AG04449 (cell line): ENCODE measurements around the gene SOX18.

Source experiments
- CTCF ChIA-PET: fragments of 350-600 bp; formaldehyde crosslinking; extraction: SDS; loops from one replicate; lab custom pipeline; 2021; ENCODE audit warnings: antibody characterized with exemption; lab: Yijun Ruan, JAX
- POLR2A ChIA-PET: fragments of 400-600, 350-600 bp; formaldehyde crosslinking; extraction: SDS; loops from one replicate; lab custom pipeline; 2020; ENCODE audit warnings: antibody characterized with exemption, inconsistent platforms; lab: Yijun Ruan, JAX
- DNase-seq: peaks from one replicate; pipeline ENCODE4 v3.0.0-alpha.2; 2010; ENCODE audit warnings: low read depth, low spot score
- H3K4me3 ChIP-seq: 2 replicates; pipeline ENCODE4 v1.5.1; 2011; ENCODE audit warnings: low read depth, mild to moderate bottlenecking, control low read depth, low read length
- TF ChIP-seq, protein P1 (sequence below): IDR thresholded peaks from one replicate; pipeline ENCODE4 v1.5.1; 2011; ENCODE audit warnings: mild to moderate bottlenecking, moderate library complexity, low read length, control low read depth, inconsistent platforms; ENCODE audit not compliant: insufficient read depth; ENCODE audit errors: missing control alignments

SOX18 gene

DNA sequence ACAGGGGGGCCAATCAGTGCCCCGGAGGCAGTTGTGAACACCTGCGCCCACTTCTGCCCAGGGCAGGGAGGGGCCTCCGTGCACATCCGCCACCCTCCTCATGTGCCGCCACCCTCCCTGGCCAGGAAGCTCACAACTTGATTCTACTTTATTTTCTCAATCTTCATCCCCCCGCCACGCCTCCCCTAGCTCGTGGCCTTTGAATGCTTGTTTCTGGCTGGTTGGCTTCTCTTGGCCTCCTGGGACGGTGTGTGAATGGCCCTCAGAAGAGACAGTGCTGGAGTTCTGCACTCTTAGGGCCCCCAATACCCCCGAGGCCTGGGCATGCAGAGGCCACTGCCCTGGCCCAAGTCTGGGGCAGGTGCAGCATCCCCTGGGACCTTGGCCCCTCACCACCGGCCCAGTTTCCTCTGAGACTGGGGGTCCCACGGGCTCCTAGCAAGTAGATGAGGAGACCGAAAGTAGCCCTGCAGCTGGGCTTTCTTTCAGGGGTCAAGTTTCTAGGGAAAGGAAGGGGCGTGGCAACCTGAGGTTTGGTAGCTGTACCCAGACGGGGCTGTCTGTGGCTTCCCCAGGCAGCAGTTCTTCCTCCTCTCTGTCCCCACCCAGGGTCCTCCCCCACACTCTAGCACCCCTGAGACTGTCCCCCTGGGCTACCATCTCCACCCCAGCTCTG, 28.6 kb upstream of the SOX18 start:
- DNase-seq: no peak
- ChIA-PET POLR2A (interaction anchor here (1.0 to 2.3 kb wide), 2 partner anchors 9 to 15 kb away, joined by 3 to 7 read pairs; partner anchors contain the start of gene TCEA2), CTCF (interaction anchor here (0.9 to 8.7 kb wide), 3 partner anchors 8 to 540 kb away, joined by 3 to 51 read pairs (median 3); no protein-coding TSS in a partner anchor)
- TF ChIP-seq, protein P1, sequence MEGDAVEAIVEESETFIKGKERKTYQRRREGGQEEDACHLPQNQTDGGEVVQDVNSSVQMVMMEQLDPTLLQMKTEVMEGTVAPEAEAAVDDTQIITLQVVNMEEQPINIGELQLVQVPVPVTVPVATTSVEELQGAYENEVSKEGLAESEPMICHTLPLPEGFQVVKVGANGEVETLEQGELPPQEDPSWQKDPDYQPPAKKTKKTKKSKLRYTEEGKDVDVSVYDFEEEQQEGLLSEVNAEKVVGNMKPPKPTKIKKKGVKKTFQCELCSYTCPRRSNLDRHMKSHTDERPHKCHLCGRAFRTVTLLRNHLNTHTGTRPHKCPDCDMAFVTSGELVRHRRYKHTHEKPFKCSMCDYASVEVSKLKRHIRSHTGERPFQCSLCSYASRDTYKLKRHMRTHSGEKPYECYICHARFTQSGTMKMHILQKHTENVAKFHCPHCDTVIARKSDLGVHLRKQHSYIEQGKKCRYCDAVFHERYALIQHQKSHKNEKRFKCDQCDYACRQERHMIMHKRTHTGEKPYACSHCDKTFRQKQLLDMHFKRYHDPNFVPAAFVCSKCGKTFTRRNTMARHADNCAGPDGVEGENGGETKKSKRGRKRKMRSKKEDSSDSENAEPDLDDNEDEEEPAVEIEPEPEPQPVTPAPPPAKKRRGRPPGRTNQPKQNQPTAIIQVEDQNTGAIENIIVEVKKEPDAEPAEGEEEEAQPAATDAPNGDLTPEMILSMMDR: no peak
- H3K4me3 ChIP-seq: peak overlapping the region; percentile 67

DNA sequence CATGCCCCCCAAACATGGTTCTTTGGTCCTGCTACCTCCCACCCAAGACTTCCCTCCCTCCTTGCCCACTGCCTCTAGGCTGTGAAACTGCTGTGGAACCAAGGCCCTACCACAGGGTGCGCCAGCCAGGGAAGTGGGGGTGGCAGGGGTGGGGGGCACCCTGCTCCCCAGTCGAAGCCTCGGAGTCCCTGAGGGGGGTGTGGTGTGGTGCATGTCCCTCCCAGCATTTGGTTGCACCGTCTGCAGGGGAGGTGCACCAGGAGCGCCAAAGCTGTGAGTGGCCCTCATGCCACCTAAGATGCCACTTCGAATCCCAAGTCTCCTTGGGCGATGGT, 28.1 kb upstream of the SOX18 start:
- no peak overlapping the region for H3K4me3 ChIP-seq
- POLR2A ChIA-PET: interaction anchor here (1.0 kb wide), 1 partner anchor 15 kb away, joined by 3 read pairs; the partner anchor contains the start of gene TCEA2
- CTCF ChIA-PET: interaction anchor here (1.0 to 8.7 kb wide), 2 partner anchors 8 to 44 kb away, joined by 3 to 51 read pairs; no protein-coding TSS in a partner anchor
- no peak for DNase-seq
- TF ChIP-seq, protein P1: no peak

DNA sequence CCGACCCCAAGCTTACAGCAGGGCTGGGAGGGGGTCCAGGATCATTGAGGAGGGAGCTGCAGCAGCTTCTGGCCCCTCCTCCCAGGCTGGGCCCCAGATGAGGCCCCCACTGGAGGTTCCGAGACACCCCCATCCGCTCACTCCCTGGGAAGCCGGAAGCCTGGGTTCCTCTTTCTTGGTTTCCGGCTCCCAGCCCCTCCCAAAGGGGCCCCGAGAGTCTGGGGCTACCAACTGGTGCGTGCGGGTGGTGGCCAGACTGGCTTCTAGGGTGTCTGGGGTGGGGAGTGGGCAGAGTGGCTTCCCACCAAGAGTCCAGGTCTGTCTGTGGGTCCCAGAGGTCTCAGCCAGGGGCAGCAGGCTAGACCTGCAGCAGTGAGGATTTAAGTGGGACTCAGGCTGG, 27.7 kb upstream of the SOX18 start:
- POLR2A ChIA-PET: no interaction called here
- no peak for DNase-seq
- TF ChIP-seq, protein P1: no peak
- H3K4me3 ChIP-seq: no peak overlapping the region
- CTCF ChIA-PET: interaction anchor here (0.9 kb wide), 1 partner anchor 39 kb away, joined by 3 read pairs; no protein-coding TSS in a partner anchor

DNA sequence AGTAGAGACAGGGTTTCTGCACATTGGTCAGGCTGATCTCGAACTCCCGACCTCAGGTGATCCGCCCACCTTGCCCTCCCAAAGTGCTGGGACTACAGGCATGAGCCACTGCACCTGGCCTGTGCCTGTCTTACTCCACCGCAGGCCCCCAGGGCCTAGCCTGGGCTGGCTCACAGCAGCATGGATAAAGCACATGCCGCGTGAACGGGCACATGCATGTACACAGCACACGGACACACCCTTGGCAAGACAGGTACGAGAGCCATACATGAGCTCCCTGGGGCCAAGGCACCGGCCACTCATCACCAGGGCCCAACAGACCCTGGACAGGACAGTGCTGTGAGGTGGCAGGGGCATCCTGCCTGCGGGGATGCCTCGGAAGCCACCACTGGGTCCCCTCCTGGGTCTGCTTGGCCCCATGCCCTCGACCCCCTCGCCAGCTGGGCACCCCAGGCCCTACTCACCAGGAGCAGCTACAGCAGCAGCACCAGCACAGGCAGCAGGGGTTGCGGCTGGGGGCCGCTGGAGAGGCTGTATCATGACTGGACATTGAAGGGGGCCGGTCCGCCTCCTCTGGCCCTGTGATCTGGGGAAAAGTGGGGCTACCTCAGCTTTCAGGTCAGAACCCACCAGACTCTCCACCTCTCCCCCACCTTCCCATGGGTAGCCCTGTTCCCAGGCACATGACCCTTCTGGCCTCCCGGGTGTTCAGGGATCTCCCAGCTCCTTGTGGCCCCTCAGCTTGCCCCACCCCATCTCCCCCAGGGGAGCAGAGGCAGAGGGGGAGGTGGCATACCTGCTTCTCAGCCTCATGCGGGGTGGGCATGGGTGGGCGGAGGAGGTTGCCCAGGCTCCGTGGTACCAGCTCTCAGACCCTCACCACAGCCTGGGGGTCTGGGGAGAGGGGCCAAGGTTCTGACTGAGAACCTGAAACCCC, 26.9 kb upstream of the SOX18 start:
- ChIA-PET CTCF (interaction anchor here (0.6 to 1.1 kb wide), 3 partner anchors 14 to 38 kb away, joined by 3 to 4 read pairs (median 3); no protein-coding TSS in a partner anchor), POLR2A (no interaction called here)
- H3K4me3 ChIP-seq: no peak overlapping the region

DNA sequence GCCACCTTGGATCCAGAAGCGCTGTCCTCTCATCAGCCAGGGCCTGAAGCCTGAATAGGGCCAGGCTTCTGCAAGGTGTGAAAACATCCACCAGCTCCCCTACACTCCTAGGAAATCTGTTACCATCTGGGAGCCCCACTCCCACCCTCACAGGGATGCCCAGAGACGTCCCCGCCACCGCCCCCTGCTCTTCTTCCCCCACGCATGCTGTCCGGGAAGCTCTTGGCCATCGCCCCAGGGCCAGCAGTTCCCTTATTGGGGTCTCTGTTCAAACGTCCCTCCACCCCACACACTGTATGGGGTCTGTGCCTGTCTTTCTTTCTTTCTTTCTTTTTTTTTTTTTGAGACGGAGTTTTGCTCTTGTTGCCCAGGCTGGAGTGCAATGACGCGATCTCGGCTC, 26.1 kb upstream of the SOX18 start:
- H3K4me3 ChIP-seq: no peak overlapping the region
- ChIA-PET CTCF (interaction anchor here (0.6 to 1.1 kb wide), 3 partner anchors 8 to 19 kb away, joined by 3 to 4 read pairs (median 3); no protein-coding TSS in a partner anchor), POLR2A (interaction anchor here (0.6 kb wide), 1 partner anchor 211 kb away, joined by 4 read pairs; the partner anchor contains the start of gene TPD52L2)
- no peak for DNase-seq
- TF ChIP-seq, protein P1: no peak

More for the DNA sequence above, 26.9 kb upstream of the SOX18 start:
- TF ChIP-seq, protein P1: no peak
- DNase-seq: no peak
